HCT116 (cell line): Measurements from ENCODE around the gene DNAJC5. TPM values are rescaled to one million over a fixed set of nuclear protein-coding genes. Genes with fewer than 3 reads are reported as not detected.

Experiments used
- ATAC-seq: fragments of 200-7000 bp; cut with Tn5 transposase; 2 replicates; pipeline ENCODE4 v1.9.1; 2020; ENCODE audit warnings: mild to moderate bottlenecking, moderate library complexity
- BruUV-seq: library from RNA; stranded (reverse); fragments of 400-500 nt; replicated peaks from 2 replicates; lab custom pipeline; 2021; lab: Mats Ljungman, UMichigan
- CTCF ChIA-PET: fragments of 300-600 bp; sonication (Branson Sonifier 250); formaldehyde crosslinking; loops from one replicate; lab custom pipeline; 2021; ENCODE audit warnings: antibody characterized with exemption; lab: Charles Lee
- POLR2A ChIA-PET: fragments of 300-600, 350-600 bp; sonication (Branson Sonifier 250); formaldehyde crosslinking; loops from one replicate; lab custom pipeline; 2021; ENCODE audit warnings: antibody characterized with exemption; lab: Charles Lee
- RAD21 ChIA-PET, 2 experiments: fragments of 300-600 bp; sonication (Branson Sonifier 250); formaldehyde crosslinking; loops; one replicate each; lab custom pipeline; 2023; ENCODE audit warnings: low total read pairs in 2 of 2; ENCODE audit not compliant: uncharacterized antibody in 2 of 2, unreplicated experiment in 2 of 2, low non-redundant PET in 1 of 2; lab: Charles Lee
- DNase-seq: peaks from one replicate; pipeline ENCODE4 v3.0.0-alpha.2; 2010; ENCODE audit warnings: low read depth, low spot score
- H2AFZ ChIP-seq: fragments of 200-600 bp; shearing (Covaris generic), sonication (generic); 2 replicates; pipeline ENCODE4 v1.6.1; 2017; ENCODE audit warnings: low read depth, mixed run types, mixed read lengths, antibody characterized with exemption, low read length; ENCODE audit not compliant: poor library complexity, severe bottlenecking
- H3K27ac ChIP-seq: 2 replicates; pipeline ENCODE4 v1.5.1; 2012; ENCODE audit warnings: low read depth, low read length
- H3K27me3 ChIP-seq: fragments of 200-600 bp; sonication (generic); 2 replicates; pipeline ENCODE4 v1.6.1; 2016; ENCODE audit warnings: mixed run types, low read length, mixed read lengths; ENCODE audit not compliant: insufficient read depth
- H3K36me3 ChIP-seq, 2 experiments: fragments of 200-500 bp in 1 of 2; fragments of 200-600 bp in 1 of 2; sonication (Bioruptor generic) in 1 of 2; sonication (generic) in 1 of 2; 2 replicates each; pipeline versions ENCODE4 v1.5.1 to v1.6.1; 2014 to 2016; ENCODE audit warnings: low read length in 2 of 2, inconsistent platforms in 1 of 2, mixed read lengths in 1 of 2, mixed run types in 1 of 2; ENCODE audit not compliant: insufficient read depth in 2 of 2, control insufficient read depth in 1 of 2
- H3K4me1 ChIP-seq, 2 experiments: fragments of 200-600 bp in 1 of 2; sonication (generic) in 1 of 2; 2 replicates each; pipeline versions ENCODE4 v1.5.1 to v1.6.1; 2012 to 2017; ENCODE audit warnings: low read length in 2 of 2, inconsistent platforms in 1 of 2, mild to moderate bottlenecking in 1 of 2, mixed read lengths in 1 of 2, mixed run types in 1 of 2, moderate library complexity in 1 of 2; ENCODE audit not compliant: insufficient read depth in 2 of 2, control insufficient read depth in 1 of 2
- H3K4me2 ChIP-seq: fragments of 200-600 bp; sonication (generic); 2 replicates; pipeline ENCODE4 v1.6.1; 2017; ENCODE audit warnings: mixed run types, low read length, mixed read lengths
- H3K4me3 ChIP-seq, 2 experiments: fragments of 200-600 bp in 1 of 2; sonication (generic) in 1 of 2; replicated peaks in 1 of 2; 2 replicates each; pipeline ENCODE4 v1.5.1; 2011 to 2016; ENCODE audit warnings: low read length in 2 of 2, control low read depth in 1 of 2, low read depth in 1 of 2, mild to moderate bottlenecking in 1 of 2, mixed read lengths in 1 of 2, mixed run types in 1 of 2
- H3K79me2 ChIP-seq: fragments of 200-600 bp; sonication (generic); 2 replicates; pipeline ENCODE4 v1.6.1; 2017; ENCODE audit warnings: mild to moderate bottlenecking, mixed run types, low read length, moderate library complexity, mixed read lengths; ENCODE audit not compliant: insufficient read depth
- H3K9ac ChIP-seq: fragments of 200-600 bp; sonication (generic); 2 replicates; pipeline ENCODE4 v1.6.1; 2016; ENCODE audit warnings: low read length, mixed read lengths
- H3K9me2 ChIP-seq: fragments of 200-600 bp; sonication (generic), shearing (Covaris generic); 2 replicates; pipeline ENCODE4 v1.6.1; 2017; ENCODE audit warnings: mixed run types, mild to moderate bottlenecking, moderate library complexity; ENCODE audit not compliant: insufficient read depth
- H3K9me3 ChIP-seq, 2 experiments: fragments of 200-500 bp in 1 of 2; fragments of 200-600 bp in 1 of 2; sonication (Bioruptor generic) in 1 of 2; sonication (generic) in 1 of 2; 2 replicates each; pipeline ENCODE4 v1.6.1; 2014 to 2017; ENCODE audit warnings: low read length in 2 of 2, mixed read lengths in 2 of 2, inconsistent platforms in 1 of 2, low read depth in 1 of 2, mild to moderate bottlenecking in 1 of 2, mixed run types in 1 of 2, moderate library complexity in 1 of 2; ENCODE audit not compliant: control insufficient read depth in 1 of 2, insufficient read depth in 1 of 2
- H4K20me1 ChIP-seq: fragments of 200-600 bp; sonication (generic), shearing (Covaris generic); 2 replicates; pipeline ENCODE4 v1.6.1; 2017; ENCODE audit warnings: mixed run types, mild to moderate bottlenecking, moderate library complexity; ENCODE audit not compliant: insufficient read depth
- CBX3 ChIP-seq: IDR thresholded peaks from 2 replicates; pipeline ENCODE4 v1.6.1; 2012; ENCODE audit warnings: low read depth
- CEBPB ChIP-seq: IDR thresholded peaks from 2 replicates; pipeline ENCODE4 v1.6.1; 2012; ENCODE audit warnings: low read depth
- FOSL1 ChIP-seq: IDR thresholded peaks from 2 replicates; pipeline ENCODE4 v1.6.1; 2012; ENCODE audit warnings: low read depth
- POLR2A ChIP-seq: IDR thresholded peaks from 2 replicates; pipeline ENCODE4 v1.7.0; 2011; ENCODE audit warnings: borderline replicate concordance; ENCODE audit not compliant: insufficient read depth, insufficient read length; ENCODE audit errors: extremely low read depth
- YY1 ChIP-seq: IDR thresholded peaks from 2 replicates; pipeline ENCODE4 v1.6.1; 2011; ENCODE audit warnings: low read length, low read depth, moderate library complexity, mild to moderate bottlenecking; ENCODE audit not compliant: insufficient replicate concordance; ENCODE audit errors: extremely low read depth
- ZFX ChIP-seq: fragments of 450-650 bp; IDR thresholded peaks from 2 replicates; pipeline ENCODE4 v1.6.1; 2017
- ZNF274 ChIP-seq: fragments of 200-500 bp; sonication (Bioruptor generic); IDR thresholded peaks from 2 replicates; pipeline ENCODE4 v1.6.1; 2014; ENCODE audit warnings: mild to moderate bottlenecking, low read depth, low read length, inconsistent platforms
- intact Hi-C: fragments of 100-400 bp; cut with micrococcal nuclease; formaldehyde crosslinking; loops from 2 replicates; pipeline ENCODE4 v1.10.0; 2022
- total RNA-seq: library from RNA; stranded (reverse); gene quantifications from one replicate; pipeline ENCODE4 v1.2.1, GENCODE V29; 2021; ENCODE audit not compliant: unreplicated experiment

DNAJC5 gene
- total RNA-seq, 1 experiment from 2014 or later = 38.3 TPM

DNA sequence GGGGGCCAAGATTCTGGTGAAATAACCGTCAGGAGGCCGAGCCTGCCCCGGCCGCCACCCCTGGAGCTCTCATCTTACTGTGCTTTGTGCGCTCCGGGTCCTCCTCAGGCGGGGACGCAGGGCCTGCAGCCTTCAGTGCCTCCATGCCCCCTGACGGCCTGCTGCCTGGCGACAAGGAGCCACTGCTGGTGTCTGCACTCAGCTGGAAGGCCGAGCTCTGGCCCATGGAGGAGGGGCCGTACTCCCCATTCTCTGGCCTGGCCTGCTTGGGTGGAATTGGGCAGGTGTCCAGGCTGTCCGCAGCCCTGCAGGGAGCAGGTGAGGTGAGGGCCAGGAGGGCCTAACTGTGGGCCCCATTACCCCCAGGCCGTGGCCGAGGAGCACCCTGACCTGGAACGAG, 69.5 kb downstream of the DNAJC5 start:
- BruUV-seq = no TSS peak
- H3K9me3 ChIP-seq = no peaks in the 10 kb centered on the region
- H3K4me1 ChIP-seq = peaks cover 10 to 11% of the 10 kb centered on the region in 2 experiments; a peak in 3 of 4 replicates
- H3K9me2 ChIP-seq = no peaks in the 10 kb centered on the region
- TF ChIP-seq POLR2A (no peak), YY1 (no peak), ZFX (no peak), CBX3 (no peak), ZNF274 (no peak)
- ChIA-PET CTCF (no interaction called here), RAD21 (no interaction called here), POLR2A (no interaction called here)
- no peak overlapping the region for H2AFZ ChIP-seq
- H4K20me1 ChIP-seq = no peaks in the 10 kb centered on the region
- no peaks in the 10 kb centered on the region for H3K27me3 ChIP-seq
- H3K4me2 ChIP-seq = no peak overlapping the region
- intact Hi-C loops = no loop called here
- no peak overlapping the region for H3K27ac ChIP-seq
- DNase-seq (no peak), ATAC-seq (no peak)
- peaks cover 0 to 5% of the 10 kb centered on the region in 2 experiments; a peak in 2 of 4 replicates for H3K36me3 ChIP-seq
- H3K4me3 ChIP-seq = no peak overlapping the region
- peaks cover 4% of the 10 kb centered on the region; the same call in 1 of the 2 replicates for H3K79me2 ChIP-seq
- no peak overlapping the region for H3K9ac ChIP-seq

DNA sequence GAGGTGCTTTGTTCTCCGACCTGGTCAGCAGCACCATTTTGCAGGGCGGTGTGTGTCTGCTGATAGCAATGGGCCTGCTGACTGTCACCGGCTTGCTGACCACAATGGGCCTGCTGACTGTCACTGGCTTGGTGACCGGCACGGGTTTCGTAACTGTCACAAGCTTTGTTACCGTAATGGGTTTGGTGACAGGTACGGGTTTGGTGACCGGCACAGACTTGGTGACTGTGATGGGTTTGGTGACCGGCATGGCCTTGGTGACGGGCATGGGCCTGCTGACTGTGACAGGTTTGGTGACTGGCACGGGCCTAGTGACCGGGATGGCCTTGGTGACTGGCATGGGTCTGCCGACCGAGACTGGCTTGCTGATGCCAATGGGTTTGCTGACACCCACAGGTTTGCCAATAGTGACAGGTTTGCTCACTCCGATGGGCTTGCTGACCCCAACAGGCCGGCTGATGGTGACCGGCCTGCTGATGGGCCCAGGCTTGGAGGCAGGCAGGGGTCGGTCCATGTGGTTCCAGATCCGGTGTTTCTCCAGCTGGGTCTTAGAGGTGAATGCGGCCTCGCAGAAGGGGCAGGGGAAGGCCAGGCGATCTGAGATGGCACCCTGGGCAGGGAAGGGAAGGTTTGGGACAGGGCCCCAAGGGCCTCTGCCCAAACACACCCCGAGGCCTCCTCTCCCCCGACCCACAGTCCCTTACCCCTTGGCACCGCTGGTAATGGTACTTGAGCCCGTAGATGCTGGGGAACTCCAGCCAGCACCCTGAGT, 71.4 kb downstream of the DNAJC5 start:
- H3K27ac ChIP-seq = no peak overlapping the region
- RAD21 ChIA-PET = no interaction called here
- no peak for ATAC-seq
- intact Hi-C loops = no loop called here
- no peak overlapping the region for H3K4me2 ChIP-seq
- H3K36me3 ChIP-seq = peaks cover 0 to 5% of the 10 kb centered on the region in 2 experiments; a peak in 2 of 4 replicates
- no peak for TF ChIP-seq CEBPB
- no peak for TF ChIP-seq FOSL1
- H3K27me3 ChIP-seq = no peaks in the 10 kb centered on the region
- POLR2A ChIA-PET = no interaction called here
- CTCF ChIA-PET = no interaction called here
- peaks cover 4% of the 10 kb centered on the region; the same call in 1 of the 2 replicates for H3K79me2 ChIP-seq
- DNase-seq = no peak
- no peaks in the 10 kb centered on the region for H3K9me3 ChIP-seq
- H2AFZ ChIP-seq = no peak overlapping the region
- H3K9ac ChIP-seq = no peak overlapping the region
- BruUV-seq = no TSS peak
- no peak overlapping the region for H3K4me3 ChIP-seq
- H3K9me2 ChIP-seq = no peaks in the 10 kb centered on the region
- H3K4me1 ChIP-seq = peaks cover 15 to 20% of the 10 kb centered on the region in 2 experiments; a peak in 3 of 4 replicates
- no peaks in the 10 kb centered on the region for H4K20me1 ChIP-seq
